SK-N-MC (cell line): ENCODE data around the gene L3MBTL4.

Source experiments
- EZH2 ChIP-seq: fragments of 200-600 bp; sonication (generic); IDR thresholded peaks from one replicate; pipeline ENCODE4 v1.6.1; 2017; ENCODE audit warnings: antibody characterized with exemption
- POLR2AphosphoS5 ChIP-seq: IDR thresholded peaks from 2 replicates; pipeline ENCODE4 v1.6.1; 2012; ENCODE audit warnings: mild to moderate bottlenecking, low read depth, low read length, borderline replicate concordance

GRCh38 chr18:6435731-6436130 lies 21.0 kb upstream of the L3MBTL4 start:
- TF ChIP-seq EZH2 (no peak), POLR2AphosphoS5 (no peak)
